ENCODE results near the gene ST3GAL6.

Gene ST3GAL6

GRCh38 chr3:98741121-98741716 lies 21.9 kb upstream of the ST3GAL6 start:
- Histone ChIP-seq H3K27me3 (replicated peaks; ENCODE audit: insufficient read depth, low read length) (no peaks in the 10 kb centered on the region), H3K9me3 (replicated peaks; ENCODE audit: insufficient read depth, low read length) (no peaks in the 10 kb centered on the region), H3K36me3 (replicated peaks; ENCODE audit: insufficient read depth, low read length) (no peaks in the 10 kb centered on the region; the same call in 1 of the 2 replicates), H3K4me2 (ENCODE audit: low read depth, low read length) (no peak overlapping the region), H3K9ac (ENCODE audit: low read length) (no peak overlapping the region), H2AFZ (ENCODE audit: low read length) (no peak overlapping the region), H3K27ac (ENCODE audit: low read length) (no peak overlapping the region), H3K4me1 (ENCODE audit: low read length) (peaks cover 87% of the 10 kb centered on the region), H4K20me1 (ENCODE audit: insufficient read depth, low read length) (peaks cover 6% of the 10 kb centered on the region), H3K4me3 (ENCODE audit: low read length) (no peak overlapping the region), H3F3A (ENCODE audit: insufficient read depth, low read length) (peaks cover 43% of the 10 kb centered on the region), H3K9me2 (replicated peaks; ENCODE audit: insufficient read depth, low read length) (no peaks in the 10 kb centered on the region), H3K79me2 (ENCODE audit: low read length) (peaks cover 97% of the 10 kb centered on the region)
- TF ChIP-seq EZH2phosphoT487 (IDR thresholded peaks at IDR 0.05; ENCODE audit: low read length), result no peak
- TF ChIP-seq, protein P1, sequence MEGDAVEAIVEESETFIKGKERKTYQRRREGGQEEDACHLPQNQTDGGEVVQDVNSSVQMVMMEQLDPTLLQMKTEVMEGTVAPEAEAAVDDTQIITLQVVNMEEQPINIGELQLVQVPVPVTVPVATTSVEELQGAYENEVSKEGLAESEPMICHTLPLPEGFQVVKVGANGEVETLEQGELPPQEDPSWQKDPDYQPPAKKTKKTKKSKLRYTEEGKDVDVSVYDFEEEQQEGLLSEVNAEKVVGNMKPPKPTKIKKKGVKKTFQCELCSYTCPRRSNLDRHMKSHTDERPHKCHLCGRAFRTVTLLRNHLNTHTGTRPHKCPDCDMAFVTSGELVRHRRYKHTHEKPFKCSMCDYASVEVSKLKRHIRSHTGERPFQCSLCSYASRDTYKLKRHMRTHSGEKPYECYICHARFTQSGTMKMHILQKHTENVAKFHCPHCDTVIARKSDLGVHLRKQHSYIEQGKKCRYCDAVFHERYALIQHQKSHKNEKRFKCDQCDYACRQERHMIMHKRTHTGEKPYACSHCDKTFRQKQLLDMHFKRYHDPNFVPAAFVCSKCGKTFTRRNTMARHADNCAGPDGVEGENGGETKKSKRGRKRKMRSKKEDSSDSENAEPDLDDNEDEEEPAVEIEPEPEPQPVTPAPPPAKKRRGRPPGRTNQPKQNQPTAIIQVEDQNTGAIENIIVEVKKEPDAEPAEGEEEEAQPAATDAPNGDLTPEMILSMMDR (IDR thresholded peaks at IDR 0.05; ENCODE audit: low read length), result no peak
- TF ChIP-seq EZH2 (optimal IDR thresholded peaks at IDR 0.05; ENCODE audit: low read depth, low read length), result no peak
- no peak for DNase-seq

DNA sequence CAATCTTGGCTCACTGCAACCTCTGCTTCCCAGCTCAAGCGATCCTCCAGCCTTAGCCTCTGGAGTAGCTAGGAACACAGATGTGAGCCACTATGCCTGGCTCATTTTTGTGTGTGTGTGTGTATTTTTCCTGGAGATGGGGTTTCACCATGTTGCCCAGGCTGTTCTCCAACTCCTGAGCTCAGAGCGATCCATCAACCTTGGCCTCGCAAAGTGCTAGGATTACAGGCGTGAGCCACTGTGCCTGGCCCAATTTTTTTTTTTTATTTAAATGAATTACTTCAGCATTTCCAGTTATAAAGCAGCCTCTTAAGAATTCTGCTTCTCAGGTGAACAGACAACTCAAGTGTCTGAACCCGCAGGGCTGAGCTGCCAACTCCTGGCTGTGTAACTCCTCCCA lies 20.1 kb upstream of the ST3GAL6 start:
- H3K9ac ChIP-seq (ENCODE audit: low read length), result no peak overlapping the region
- DNase-seq, result no peak
- H3K4me2 ChIP-seq (ENCODE audit: low read depth, low read length), result peak overlapping the region; percentile 61
- no peak overlapping the region for H2AFZ ChIP-seq (ENCODE audit: low read length)
- peaks cover 38% of the 10 kb centered on the region for H3F3A ChIP-seq (ENCODE audit: insufficient read depth, low read length)
- H3K27me3 ChIP-seq (replicated peaks; ENCODE audit: insufficient read depth, low read length), result no peaks in the 10 kb centered on the region
- H4K20me1 ChIP-seq (ENCODE audit: insufficient read depth, low read length), result peaks cover 14% of the 10 kb centered on the region
- peaks cover 97% of the 10 kb centered on the region for H3K79me2 ChIP-seq (ENCODE audit: low read length)
- no peaks in the 10 kb centered on the region for H3K9me3 ChIP-seq (replicated peaks; ENCODE audit: insufficient read depth, low read length)
- H3K4me3 ChIP-seq (ENCODE audit: low read length), result no peak overlapping the region
- H3K4me1 ChIP-seq (ENCODE audit: low read length), result peaks cover 86% of the 10 kb centered on the region
- TF ChIP-seq, protein P1 (IDR thresholded peaks at IDR 0.05; ENCODE audit: low read length), result no peak
- no peak for TF ChIP-seq EZH2phosphoT487 (IDR thresholded peaks at IDR 0.05; ENCODE audit: low read length)
- TF ChIP-seq EZH2 (optimal IDR thresholded peaks at IDR 0.05; ENCODE audit: low read depth, low read length), result no peak
- H3K9me2 ChIP-seq (replicated peaks; ENCODE audit: insufficient read depth, low read length), result no peaks in the 10 kb centered on the region
- no peaks in the 10 kb centered on the region; the same call in 1 of the 2 replicates for H3K36me3 ChIP-seq (replicated peaks; ENCODE audit: insufficient read depth, low read length)
- H3K27ac ChIP-seq (ENCODE audit: low read length), result peak overlapping the region; percentile 67; the same call in 1 of the 2 replicates

DNA sequence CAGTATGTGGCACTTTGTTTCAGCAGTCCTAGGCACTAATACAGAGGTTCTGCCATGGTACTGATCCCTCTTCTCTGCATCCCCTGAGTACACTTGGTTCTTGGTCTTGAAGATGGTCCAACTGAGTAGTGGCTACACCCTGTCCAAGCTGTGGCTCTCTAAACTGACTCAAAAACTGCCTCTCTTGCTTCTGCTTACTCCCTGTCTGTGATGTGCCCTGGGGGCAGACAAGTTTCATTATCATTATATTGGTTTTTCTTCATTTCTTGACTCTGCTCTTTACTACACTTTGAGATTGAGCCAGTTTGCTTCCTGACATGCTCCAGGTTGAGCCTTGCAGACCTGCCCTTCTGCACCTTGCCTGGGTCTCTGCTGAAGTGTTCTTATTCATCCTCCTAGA lies 18.9 kb upstream of the ST3GAL6 start:
- Histone ChIP-seq H3K27ac (ENCODE audit: low read length) (peak overlapping the region; percentile 67; the same call in 1 of the 2 replicates), H3K36me3 (replicated peaks; ENCODE audit: insufficient read depth, low read length) (no peaks in the 10 kb centered on the region), H4K20me1 (ENCODE audit: insufficient read depth, low read length) (peaks cover 14% of the 10 kb centered on the region), H2AFZ (ENCODE audit: low read length) (no peak overlapping the region), H3K9me2 (replicated peaks; ENCODE audit: insufficient read depth, low read length) (no peaks in the 10 kb centered on the region), H3K4me1 (ENCODE audit: low read length) (peaks cover 80% of the 10 kb centered on the region), H3K4me3 (ENCODE audit: low read length) (peak overlapping the region; percentile 16), H3K4me2 (ENCODE audit: low read depth, low read length) (peak overlapping the region; percentile 61), H3K9ac (ENCODE audit: low read length) (peak overlapping the region; percentile 14; the same call in 1 of the 2 replicates), H3K79me2 (ENCODE audit: low read length) (peaks cover 97% of the 10 kb centered on the region), H3F3A (ENCODE audit: insufficient read depth, low read length) (peaks cover 32% of the 10 kb centered on the region), H3K9me3 (replicated peaks; ENCODE audit: insufficient read depth, low read length) (no peaks in the 10 kb centered on the region), H3K27me3 (replicated peaks; ENCODE audit: insufficient read depth, low read length) (no peaks in the 10 kb centered on the region)
- peak; percentile 52 for DNase-seq
- TF ChIP-seq, protein P1 (IDR thresholded peaks at IDR 0.05; ENCODE audit: low read length), result no peak
- TF ChIP-seq EZH2 (optimal IDR thresholded peaks at IDR 0.05; ENCODE audit: low read depth, low read length) (no peak), EZH2phosphoT487 (IDR thresholded peaks at IDR 0.05; ENCODE audit: low read length) (no peak)

All from MM.1S (cell line).